Glutamatergic neuron (in vitro differentiated cells): ENCODE data around the gene PLEKHN1. TPM values are rescaled to one million over a fixed set of nuclear protein-coding genes. Genes with fewer than 3 reads are reported as not detected.

Experiments
- DNase-seq: peaks from one replicate; pipeline ENCODE4 v3.0.0; 2022
- H3K27ac Mint-ChIP-seq: one replicate; pipeline ENCODE4 v1.8.0; 2020; ENCODE audit warnings: mild to moderate bottlenecking, mixed read lengths, inconsistent platforms; ENCODE audit not compliant: unreplicated experiment
- H3K27me3 Mint-ChIP-seq: one replicate; pipeline ENCODE4 v1.8.0; 2020; ENCODE audit warnings: mild to moderate bottlenecking, moderate library complexity, mixed read lengths, inconsistent platforms; ENCODE audit not compliant: unreplicated experiment
- H3K36me3 Mint-ChIP-seq: one replicate; pipeline ENCODE4 v1.8.0; 2020; ENCODE audit warnings: mild to moderate bottlenecking, mixed read lengths, inconsistent platforms; ENCODE audit not compliant: unreplicated experiment
- H3K4me1 Mint-ChIP-seq: one replicate; pipeline ENCODE4 v1.8.0; 2020; ENCODE audit warnings: mild to moderate bottlenecking, low read depth, mixed read lengths, inconsistent platforms; ENCODE audit not compliant: unreplicated experiment
- H3K4me3 Mint-ChIP-seq: one replicate; pipeline ENCODE4 v1.8.0; 2020; ENCODE audit warnings: mild to moderate bottlenecking, mixed read lengths, inconsistent platforms; ENCODE audit not compliant: unreplicated experiment
- H3K9me3 Mint-ChIP-seq: one replicate; pipeline ENCODE4 v1.8.0; 2020; ENCODE audit warnings: mild to moderate bottlenecking, moderate library complexity, mixed read lengths, inconsistent platforms; ENCODE audit not compliant: unreplicated experiment
- total RNA-seq: library from RNA; stranded (reverse); fragmentation: NEBNext Ultra II Directional; extraction: Animal tissue kit (Norgen Biotek cat#: 25700); gene quantifications from one replicate; pipeline ENCODE4 v1.2.1, GENCODE V29; 2021; ENCODE audit not compliant: unreplicated experiment
- TF ChIP-seq, protein P1 (sequence below): fragments of 200-600 bp; sonication (generic); IDR thresholded peaks from one replicate; pipeline ENCODE4 v1.5.0; 2021; ENCODE audit not compliant: partially characterized antibody, unreplicated experiment

The PLEKHN1 gene
- total RNA-seq, 1 donor from 2014 or later = 0.29 TPM

- Mint-ChIP-seq H3K4me1 (peaks cover 7% of the 10 kb centered on the region), H3K27me3 (peaks cover 5% of the 10 kb centered on the region), H3K27ac (peak within 1 kb of the TSS; percentile 21), H3K9me3 (peaks cover 5% of the 10 kb centered on the region), H3K36me3 (no peaks in the 10 kb centered on the region), H3K4me3 (peak within 1 kb of the TSS; percentile 90)
- peak; percentile 98 for DNase-seq
- TF ChIP-seq, protein P1, sequence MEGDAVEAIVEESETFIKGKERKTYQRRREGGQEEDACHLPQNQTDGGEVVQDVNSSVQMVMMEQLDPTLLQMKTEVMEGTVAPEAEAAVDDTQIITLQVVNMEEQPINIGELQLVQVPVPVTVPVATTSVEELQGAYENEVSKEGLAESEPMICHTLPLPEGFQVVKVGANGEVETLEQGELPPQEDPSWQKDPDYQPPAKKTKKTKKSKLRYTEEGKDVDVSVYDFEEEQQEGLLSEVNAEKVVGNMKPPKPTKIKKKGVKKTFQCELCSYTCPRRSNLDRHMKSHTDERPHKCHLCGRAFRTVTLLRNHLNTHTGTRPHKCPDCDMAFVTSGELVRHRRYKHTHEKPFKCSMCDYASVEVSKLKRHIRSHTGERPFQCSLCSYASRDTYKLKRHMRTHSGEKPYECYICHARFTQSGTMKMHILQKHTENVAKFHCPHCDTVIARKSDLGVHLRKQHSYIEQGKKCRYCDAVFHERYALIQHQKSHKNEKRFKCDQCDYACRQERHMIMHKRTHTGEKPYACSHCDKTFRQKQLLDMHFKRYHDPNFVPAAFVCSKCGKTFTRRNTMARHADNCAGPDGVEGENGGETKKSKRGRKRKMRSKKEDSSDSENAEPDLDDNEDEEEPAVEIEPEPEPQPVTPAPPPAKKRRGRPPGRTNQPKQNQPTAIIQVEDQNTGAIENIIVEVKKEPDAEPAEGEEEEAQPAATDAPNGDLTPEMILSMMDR = no peak
Measured at GRCh38 chr1:958823-959730, 7.2 kb upstream of the PLEKHN1 start, which contains the start of gene NOC2L. NOC2L (minus strand) TSS chr1:959256; CDS start chr1:959240, 16 bp downstream.

DNA sequence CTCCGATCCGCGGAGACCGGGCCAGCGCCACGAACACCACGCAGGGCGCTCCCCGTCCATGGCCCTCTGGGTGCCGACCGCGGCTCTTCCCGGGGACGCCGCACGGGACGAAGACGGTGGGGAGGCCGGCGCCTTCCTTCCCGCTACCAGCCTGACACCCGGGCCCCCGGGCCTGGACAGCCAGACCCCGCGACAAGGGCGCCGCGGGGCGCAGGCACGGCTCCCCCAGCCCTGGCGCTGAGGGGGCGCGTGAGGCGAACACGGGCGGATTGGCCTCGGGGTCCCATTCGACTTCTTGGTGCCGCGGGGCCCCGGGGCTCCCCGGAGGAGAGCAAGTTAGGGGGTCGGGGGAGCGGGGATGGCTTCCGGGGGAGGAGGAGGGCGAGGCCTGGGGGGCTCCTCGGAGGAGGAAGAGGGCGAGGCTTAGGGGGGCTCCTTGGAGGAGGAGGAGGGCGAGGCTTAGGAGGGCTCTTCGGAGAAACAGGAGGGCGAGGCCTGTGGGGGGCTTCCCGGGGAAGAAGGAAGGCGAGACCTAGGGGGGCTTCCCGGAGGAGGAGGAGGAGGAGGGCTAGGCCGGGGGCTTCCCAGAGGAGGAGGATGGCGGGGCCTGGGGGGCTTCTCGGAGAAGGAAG is 6.4 kb upstream of the PLEKHN1 start:
- Mint-ChIP-seq H3K4me3 (peak overlapping the region; percentile 72), H3K36me3 (no peaks in the 10 kb centered on the region), H3K9me3 (peaks cover 5% of the 10 kb centered on the region), H3K27ac (no peak overlapping the region), H3K4me1 (peaks cover 7% of the 10 kb centered on the region), H3K27me3 (peaks cover 5% of the 10 kb centered on the region)
- DNase-seq = no peak
- TF ChIP-seq, protein P1 = no peak

DNA sequence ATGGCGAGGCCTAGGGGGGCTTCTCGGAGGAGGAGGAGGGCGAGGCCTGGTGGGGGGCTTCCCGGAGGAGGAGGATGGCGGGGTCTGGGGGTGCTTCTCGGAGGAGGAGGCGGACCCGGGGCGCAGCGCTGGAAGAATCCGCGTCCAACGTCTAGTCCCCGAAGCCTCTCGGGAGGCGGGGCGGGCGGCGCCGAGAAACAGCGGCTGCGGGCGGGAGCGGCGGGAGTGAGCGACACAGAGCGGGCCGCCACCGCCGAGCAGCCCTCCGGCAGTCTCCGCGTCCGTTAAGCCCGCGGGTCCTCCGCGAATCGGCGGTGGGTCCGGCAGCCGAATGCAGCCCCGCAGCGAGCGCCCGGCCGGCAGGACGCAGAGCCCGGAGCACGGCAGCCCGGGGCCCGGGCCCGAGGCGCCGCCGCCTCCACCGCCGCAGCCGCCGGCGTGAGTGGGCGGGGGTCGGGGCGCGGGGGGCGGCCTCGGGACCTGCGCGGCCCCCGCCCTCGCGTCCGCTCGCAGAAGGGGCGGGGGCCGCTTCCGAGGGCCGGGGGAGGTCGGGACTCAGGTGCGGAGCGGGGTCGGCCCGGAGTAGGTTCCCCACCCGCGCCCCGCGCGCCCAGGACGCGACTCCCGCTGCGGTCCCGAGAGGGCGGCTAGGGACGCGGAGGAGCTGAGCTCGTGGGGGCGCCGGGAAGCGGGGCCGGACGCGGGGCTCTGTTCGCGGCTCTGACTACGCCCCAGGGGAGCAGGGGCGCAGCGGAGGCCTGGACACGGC is 5.7 kb upstream of the PLEKHN1 start, which contains the start of gene KLHL17:
Gene KLHL17 (plus strand): TSS at position 222 of the 769 bp plus-strand sequence. CDS start 110 bp downstream, at position 332.
- Mint-ChIP-seq H3K4me3 (peak within 1 kb of the TSS; percentile 72), H3K27ac (no peak within 1 kb of the TSS), H3K4me1 (peaks cover 7% of the 10 kb centered on the region), H3K36me3 (no peaks in the 10 kb centered on the region), H3K9me3 (peaks cover 7% of the 10 kb centered on the region), H3K27me3 (peaks cover 5% of the 10 kb centered on the region)
- TF ChIP-seq, protein P1 = no peak
- DNase-seq = peak; percentile 90

DNA sequence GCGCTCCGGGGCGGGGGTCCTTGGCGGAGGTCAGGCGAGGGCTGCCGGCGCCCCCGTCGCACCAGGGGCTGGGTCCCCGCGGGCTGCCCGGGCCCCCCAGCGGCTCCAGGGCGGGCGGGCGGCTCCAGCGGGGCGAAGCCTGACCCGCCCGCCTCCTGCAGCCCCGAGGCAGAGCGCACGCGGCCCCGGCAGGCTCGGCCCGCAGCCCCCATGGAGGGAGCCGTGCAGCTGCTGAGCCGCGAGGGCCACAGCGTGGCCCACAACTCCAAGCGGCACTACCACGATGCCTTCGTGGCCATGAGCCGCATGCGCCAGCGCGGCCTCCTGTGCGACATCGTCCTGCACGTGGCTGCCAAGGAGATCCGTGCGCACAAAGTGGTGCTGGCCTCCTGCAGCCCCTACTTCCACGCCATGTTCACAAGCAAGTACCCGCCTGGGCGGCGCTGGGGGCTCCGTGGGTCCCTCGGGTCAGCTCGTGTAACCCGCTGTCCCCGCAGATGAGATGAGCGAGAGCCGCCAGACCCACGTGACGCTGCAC is 5.1 kb upstream of the PLEKHN1 start:
- Mint-ChIP-seq H3K27me3 (peaks cover 5% of the 10 kb centered on the region), H3K4me3 (peak overlapping the region; percentile 64), H3K27ac (no peak overlapping the region), H3K4me1 (peaks cover 7% of the 10 kb centered on the region), H3K36me3 (no peaks in the 10 kb centered on the region), H3K9me3 (peaks cover 7% of the 10 kb centered on the region)
- TF ChIP-seq, protein P1 = no peak
- DNase-seq = no peak
